Cardiac atrium fibroblast (primary cell): ENCODE data around the gene SRPK3. TPM values are rescaled to one million over a fixed set of nuclear protein-coding genes. Genes with fewer than 3 reads are reported as not detected.

Experiments used
- total RNA-seq: library from RNA; depleted of rRNA; stranded (reverse); fragments of >200 nt; gene quantifications from 2 replicates; pipeline ENCODE4 v1.2.3, GENCODE V29; 2015

SRPK3 gene
- total RNA-seq: 0.72 TPM in 1 of 2 replicates, not detected in the other

GRCh38 chrX:153780678-153781427, at the start of gene SRPK3:
SRPK3 (plus strand) TSS chrX:153781041; CDS start chrX:153781087, 46 bp downstream.

GRCh38 chrX:153763989-153764755, 16.7 kb upstream of the SRPK3 start, which contains the start of gene PLXNB3:
PLXNB3 (plus strand) TSS chrX:153764249; CDS start chrX:153765536, 1,287 bp downstream.

GRCh38 chrX:153794018-153794896, 13.4 kb downstream of the SRPK3 start, which contains the start of the genes IDH3G and SSR4:
IDH3G (minus strand) TSS chrX:153794375; CDS start chrX:153794326, 49 bp downstream.
SSR4 (plus strand) TSS chrX:153794668; CDS start chrX:153794688, 20 bp downstream.

GRCh38 chrX:153829799-153830639, 49.2 kb downstream of the SRPK3 start, which contains the start of gene PDZD4:
PDZD4 (minus strand) TSS chrX:153830544; CDS start chrX:153830298, 246 bp downstream.

Other genes with a start within 250 kb of the SRPK3 start
- gene CCNQ, start 181.9 kb upstream of the SRPK3 start, total RNA-seq: 33.8 and 36.5 TPM in 2 replicates
- gene DUSP9, start 133.8 kb upstream of the SRPK3 start, total RNA-seq: 0.90 TPM in 1 of 2 replicates, not detected in the other
- 0.49 and 0.90 TPM in 2 replicates for gene PNCK, start 107.2 kb upstream of the SRPK3 start, total RNA-seq
- gene SLC6A8, start 93.1 kb upstream of the SRPK3 start, total RNA-seq: 48.6 and 52.0 TPM in 2 replicates
- 170 and 172 TPM in 2 replicates for gene BCAP31, start 56.7 kb upstream of the SRPK3 start, total RNA-seq
- 17.5 and 24.9 TPM in 2 replicates for gene ABCD1, start 56.2 kb upstream of the SRPK3 start, total RNA-seq
- 1.3 and 6.0 TPM in 2 replicates for gene PLXNB3, start 16.8 kb upstream of the SRPK3 start, total RNA-seq
- 74.0 and 81.8 TPM in 2 replicates for gene IDH3G, start 13.3 kb downstream of the SRPK3 start, total RNA-seq
- 347 and 394 TPM in 2 replicates for gene SSR4, start 13.6 kb downstream of the SRPK3 start, total RNA-seq
- 1.1 and 5.5 TPM in 2 replicates for gene PDZD4, start 49.5 kb downstream of the SRPK3 start, total RNA-seq
- 2.9 and 8.6 TPM in 2 replicates for gene L1CAM, start 105.1 kb downstream of the SRPK3 start, total RNA-seq
- gene AVPR2, start 123.6 kb downstream of the SRPK3 start, total RNA-seq: not detected in 2 replicates
- 1.4 TPM in 1 of 2 replicates, not detected in the other for gene ARHGAP4, start 145.2 kb downstream of the SRPK3 start, total RNA-seq
- 127 and 163 TPM in 2 replicates for gene NAA10, start 154.0 kb downstream of the SRPK3 start, total RNA-seq
- gene RENBP, start 163.6 kb downstream of the SRPK3 start, total RNA-seq: 0.54 and 2.3 TPM in 2 replicates
- gene HCFC1, start 190.8 kb downstream of the SRPK3 start, total RNA-seq: 22.6 and 39.9 TPM in 2 replicates
- 5.2 and 7.8 TPM in 2 replicates for gene TMEM187, start 191.7 kb downstream of the SRPK3 start, total RNA-seq
- 95.0 and 131 TPM in 2 replicates for gene IRAK1, start 238.9 kb downstream of the SRPK3 start, total RNA-seq